ENCODE data around the gene TSEN2. TPM values are rescaled to one million over a fixed set of nuclear protein-coding genes. Genes with fewer than 3 reads are reported as not detected.

TSEN2 gene
- total and polyA plus RNA-seq, 2 of the 13 experiments (the other 11 are each of a cell fraction or from before 2014, with no cell fraction given): 11.0 to 17.3 TPM

- no peak for TF ChIP-seq CREB3 (CRISPR knock-in tag; IDR thresholded peaks at IDR 0.05)
- no peak for TF ChIP-seq SIN3A (IDR thresholded peaks at IDR 0.05; ENCODE audit: borderline replicate concordance, low read depth, low read length)
- no peak for TF ChIP-seq ZBTB49 (CRISPR knock-in tag; IDR thresholded peaks at IDR 0.05; ENCODE audit: borderline replicate concordance)
- 0 out of 2 replicates have a peak, but pooled peaks have one; percentile 45 for TF ChIP-seq ZNF414 (CRISPR knock-in tag; IDR thresholded peaks at IDR 0.05)
- no peak for TF ChIP-seq ZNF564 (CRISPR knock-in tag; IDR thresholded peaks at IDR 0.05)
- peak; percentile 65 for TF ChIP-seq BCL6 (CRISPR knock-in tag; IDR thresholded peaks at IDR 0.05)
- TF ChIP-seq HNF1A (IDR thresholded peaks at IDR 0.05; ENCODE audit: low read depth): no peak
- 0 out of 2 replicates have a peak, but pooled peaks have one; percentile 46 for TF ChIP-seq HNF1A (CRISPR knock-in tag; IDR thresholded peaks at IDR 0.05; ENCODE audit: borderline replicate concordance)
- no peak for TF ChIP-seq BRCA1 (CRISPR knock-in tag; IDR thresholded peaks at IDR 0.05)
- no peak for TF ChIP-seq RFX5 (IDR thresholded peaks at IDR 0.05; ENCODE audit: low read depth, low read length)
- TF ChIP-seq ZNF292 (CRISPR knock-in tag; IDR thresholded peaks at IDR 0.05; ENCODE audit: borderline replicate concordance, low read depth): peak; percentile 42; the same call in 1 of the 2 replicates
- TF ChIP-seq ZNF7 (CRISPR knock-in tag; IDR thresholded peaks at IDR 0.05): no peak
- TF ChIP-seq TCF7L2 (IDR thresholded peaks at IDR 0.05; ENCODE audit: low read depth, low read length): no peak
- peak; percentile 88 for TF ChIP-seq PAXIP1 (CRISPR knock-in tag; conservative IDR thresholded peaks at IDR 0.05)
- no peak for TF ChIP-seq SMARCC2 (IDR thresholded peaks at IDR 0.05)
- 0 out of 2 replicates have a peak, but pooled peaks have one; percentile 45 for TF ChIP-seq ZNF678 (CRISPR knock-in tag; IDR thresholded peaks at IDR 0.05)
These were observed 31.6 kb upstream of the TSEN2 start (continued) for GRCh38 chr3:12452361-12453330.
